Left ventricle myocardium inferior (tissue), 1 donor: Measurements from ENCODE around the gene ENKUR. TPM values are rescaled to one million over a fixed set of nuclear protein-coding genes. Genes with fewer than 3 reads are reported as not detected.
"Not testable (repeated sequence)": the region's sequence is repeated elsewhere in the genome, so short reads cannot be mapped to it uniquely, and the experiment has no call there.

Experiments used
- DNase-seq: peaks from one replicate; pipeline ENCODE4 v3.0.0-alpha.2; 2020
- H3K27ac ChIP-seq: fragments of 200-600 bp; replicated peaks from 2 replicates; pipeline ENCODE4 v1.8.0; 2021
- H3K27me3 ChIP-seq: fragments of 200-600 bp; 2 replicates; pipeline ENCODE4 v1.8.0; 2021; ENCODE audit warnings: low read depth
- H3K36me3 ChIP-seq: fragments of 200-600 bp; 2 replicates; pipeline ENCODE4 v1.8.0; 2021
- H3K4me1 ChIP-seq: fragments of 200-600 bp; 2 replicates; pipeline ENCODE4 v1.8.0; 2021
- H3K4me3 ChIP-seq: fragments of 200-600 bp; 2 replicates; pipeline ENCODE4 v1.8.0; 2021; ENCODE audit warnings: mild to moderate bottlenecking, moderate library complexity
- H3K9me3 ChIP-seq: fragments of 200-600 bp; replicated peaks from 2 replicates; pipeline ENCODE4 v1.8.0; 2021
- intact Hi-C: fragments of 100-400 bp; cut with micrococcal nuclease; formaldehyde crosslinking; loops from one replicate; pipeline ENCODE4 v1.11.0; 2022
- total RNA-seq: library from RNA; stranded (reverse); fragmentation: NEBNext Ultra II Directional; extraction: Animal tissue kit (Norgen Biotek cat#: 25700); gene quantifications from one replicate; pipeline ENCODE4 v1.2.1, GENCODE V29; 2021
- TF ChIP-seq, protein P1 (sequence below): fragments of 200-600 bp; IDR thresholded peaks from 2 replicates; pipeline ENCODE4 v1.8.0; 2021; ENCODE audit warnings: antibody characterized with exemption, mild to moderate bottlenecking, borderline replicate concordance
- donor health status: DM: no; HTN: yes; CAD: no; lungs with severe emphysema.

Gene ENKUR
- total RNA-seq, 1 donor from 2014 or later: not detected

DNA sequence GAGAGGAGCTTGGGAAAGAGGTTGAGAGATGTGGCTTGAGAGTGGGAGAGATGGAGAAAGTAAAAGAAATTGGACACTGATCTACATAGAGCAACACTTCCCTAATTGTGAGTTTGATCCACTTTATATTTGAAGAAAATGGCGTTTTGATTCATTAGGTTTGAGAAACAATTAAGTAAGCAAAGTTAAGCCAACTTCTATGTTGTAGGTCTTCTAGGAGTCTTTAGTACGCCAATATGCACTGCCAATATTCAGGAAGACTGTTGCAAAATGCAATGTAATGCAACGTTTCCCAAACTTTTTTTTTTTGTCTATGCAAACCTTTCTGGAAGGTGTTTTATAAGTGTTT is 56.6 kb downstream of the ENKUR start:
- Histone ChIP-seq H3K9me3 (no peaks in the 10 kb centered on the region), H3K27me3 (no peaks in the 10 kb centered on the region), H3K4me3 (peak overlapping the region; percentile 20), H3K4me1 (peaks cover 26% of the 10 kb centered on the region), H3K36me3 (no peaks in the 10 kb centered on the region), H3K27ac (peak overlapping the region; percentile 84)
- intact Hi-C loops: no loop called here
- no peak for DNase-seq
- TF ChIP-seq, protein P1, sequence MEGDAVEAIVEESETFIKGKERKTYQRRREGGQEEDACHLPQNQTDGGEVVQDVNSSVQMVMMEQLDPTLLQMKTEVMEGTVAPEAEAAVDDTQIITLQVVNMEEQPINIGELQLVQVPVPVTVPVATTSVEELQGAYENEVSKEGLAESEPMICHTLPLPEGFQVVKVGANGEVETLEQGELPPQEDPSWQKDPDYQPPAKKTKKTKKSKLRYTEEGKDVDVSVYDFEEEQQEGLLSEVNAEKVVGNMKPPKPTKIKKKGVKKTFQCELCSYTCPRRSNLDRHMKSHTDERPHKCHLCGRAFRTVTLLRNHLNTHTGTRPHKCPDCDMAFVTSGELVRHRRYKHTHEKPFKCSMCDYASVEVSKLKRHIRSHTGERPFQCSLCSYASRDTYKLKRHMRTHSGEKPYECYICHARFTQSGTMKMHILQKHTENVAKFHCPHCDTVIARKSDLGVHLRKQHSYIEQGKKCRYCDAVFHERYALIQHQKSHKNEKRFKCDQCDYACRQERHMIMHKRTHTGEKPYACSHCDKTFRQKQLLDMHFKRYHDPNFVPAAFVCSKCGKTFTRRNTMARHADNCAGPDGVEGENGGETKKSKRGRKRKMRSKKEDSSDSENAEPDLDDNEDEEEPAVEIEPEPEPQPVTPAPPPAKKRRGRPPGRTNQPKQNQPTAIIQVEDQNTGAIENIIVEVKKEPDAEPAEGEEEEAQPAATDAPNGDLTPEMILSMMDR: no peak

DNA sequence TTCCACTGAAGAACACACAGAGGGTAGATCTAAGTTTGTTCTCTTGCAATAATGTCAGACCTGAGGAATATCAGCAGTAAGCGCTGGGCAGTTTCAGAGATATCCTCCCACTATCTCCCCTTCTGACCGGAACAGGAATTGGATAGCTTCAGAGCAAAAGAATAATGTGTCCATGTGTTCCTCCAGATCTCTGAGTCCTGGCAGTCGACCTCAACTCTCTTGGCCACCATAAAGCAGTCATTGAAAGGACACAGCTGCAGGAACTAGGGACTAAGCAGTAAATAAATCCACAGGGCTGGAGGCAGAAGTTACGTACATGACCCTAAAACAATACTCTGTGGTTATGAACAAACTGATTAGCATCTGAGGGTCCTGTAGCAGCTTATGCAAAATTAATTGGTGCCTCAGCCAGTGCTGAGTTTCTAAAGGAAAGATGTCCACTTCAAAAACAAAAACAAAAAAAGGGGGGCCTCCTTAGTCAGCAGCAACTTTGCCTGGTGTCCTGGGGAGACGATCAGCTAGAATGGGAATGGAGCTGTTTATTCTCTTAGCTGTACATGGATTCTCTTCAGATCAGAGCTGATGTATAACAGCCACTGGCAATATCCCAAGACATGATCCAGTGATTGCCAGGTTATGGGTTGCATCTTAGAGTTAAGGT is 57.1 kb downstream of the ENKUR start:
- peak; percentile 29 for DNase-seq
- intact Hi-C loops: no loop called here
- Histone ChIP-seq H3K27me3 (no peaks in the 10 kb centered on the region), H3K4me1 (peaks cover 26% of the 10 kb centered on the region), H3K27ac (peak overlapping the region; percentile 84), H3K4me3 (peak overlapping the region; percentile 20), H3K9me3 (no peaks in the 10 kb centered on the region), H3K36me3 (no peaks in the 10 kb centered on the region)
- TF ChIP-seq, protein P1: peak; percentile 25

DNA sequence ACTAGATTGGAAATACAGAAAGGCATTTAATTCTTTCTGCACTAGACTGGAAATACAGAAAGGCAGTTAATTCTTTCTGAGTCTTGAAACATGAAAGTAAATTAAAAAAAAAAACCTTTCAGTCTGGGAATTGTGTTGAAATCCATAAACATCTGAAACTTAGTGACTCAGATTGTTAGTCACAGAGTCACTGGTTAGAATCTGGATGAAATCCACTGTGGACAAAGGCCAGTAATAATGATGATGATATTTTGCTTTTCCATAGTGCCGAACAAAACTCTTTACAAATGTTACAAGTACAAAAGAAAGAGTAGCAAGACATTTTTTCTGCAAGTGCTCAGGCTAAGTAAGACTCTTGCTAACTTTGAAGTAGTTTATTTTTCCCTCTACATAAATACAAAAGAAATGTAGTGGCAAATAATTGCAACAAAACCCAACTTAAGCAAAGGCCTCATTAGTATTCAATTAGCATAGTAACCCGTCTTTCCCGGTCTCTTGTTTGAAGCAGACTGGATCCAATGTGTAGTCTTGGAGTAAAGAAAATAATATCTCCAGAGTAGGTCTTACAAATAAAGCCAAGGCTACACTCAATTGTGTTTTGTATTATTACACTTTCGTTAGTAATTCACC is 57.8 kb downstream of the ENKUR start:
- Histone ChIP-seq H3K27me3 (no peaks in the 10 kb centered on the region), H3K4me1 (peaks cover 29% of the 10 kb centered on the region), H3K9me3 (no peaks in the 10 kb centered on the region), H3K27ac (peak overlapping the region; percentile 84), H3K4me3 (no peak overlapping the region), H3K36me3 (no peaks in the 10 kb centered on the region)
- TF ChIP-seq, protein P1: no peak
- intact Hi-C loops: no loop called here
- DNase-seq: no peak

DNA sequence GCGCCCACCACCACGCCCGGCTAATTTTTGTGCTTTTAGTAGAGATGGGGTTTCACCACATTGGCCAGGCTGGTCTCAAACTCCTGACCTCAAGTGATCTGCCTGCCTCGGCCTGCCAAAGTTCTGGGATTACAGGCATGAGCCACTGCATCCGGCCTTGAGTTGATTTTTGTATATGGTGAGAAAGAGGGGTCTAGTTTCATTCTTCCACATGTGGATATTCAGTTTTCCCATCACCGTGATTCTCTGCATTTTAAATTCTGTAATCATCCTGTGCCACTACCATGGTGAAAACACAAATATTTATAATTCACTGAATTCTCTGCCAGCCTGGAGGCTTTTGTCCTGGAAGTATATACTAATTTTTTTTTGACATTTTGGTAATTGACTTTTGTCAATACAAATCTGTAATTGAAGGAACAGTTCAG is 58.3 kb downstream of the ENKUR start:
- intact Hi-C loops, H3K4me3 ChIP-seq: not testable (repeated sequence)

DNA sequence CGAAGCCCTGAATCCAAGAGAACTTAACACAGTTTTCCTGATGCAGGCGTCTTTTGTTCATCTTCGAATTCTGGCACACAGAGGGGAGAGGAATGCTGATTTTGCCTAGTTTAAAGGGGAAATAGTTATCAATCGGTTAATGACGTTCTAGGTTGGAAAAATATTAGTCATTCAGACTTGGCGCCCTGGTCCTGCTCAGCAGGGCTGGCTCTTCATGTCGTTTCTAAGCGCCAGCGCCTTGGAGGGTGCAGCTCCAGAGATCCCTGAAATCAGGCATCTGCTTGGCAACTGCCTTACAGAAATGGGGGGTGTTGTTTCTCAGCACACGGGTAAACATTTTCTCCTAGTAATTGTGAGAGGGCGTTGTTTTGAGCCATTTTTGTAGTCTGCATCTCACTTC is 62.3 kb downstream of the ENKUR start:
- Histone ChIP-seq H3K36me3 (no peaks in the 10 kb centered on the region), H3K27me3 (no peaks in the 10 kb centered on the region), H3K9me3 (no peaks in the 10 kb centered on the region), H3K4me1 (peaks cover 40% of the 10 kb centered on the region), H3K4me3 (peak overlapping the region; percentile 78), H3K27ac (peak overlapping the region; percentile 89)
- intact Hi-C loops: no loop called here
- no peak for DNase-seq
- TF ChIP-seq, protein P1: no peak

More for the DNA sequence above, 58.3 kb downstream of the ENKUR start:
- not testable (repeated sequence) for H3K27me3 ChIP-seq, H3K36me3 ChIP-seq, DNase-seq, H3K9me3 ChIP-seq
- H3K27ac ChIP-seq: peak overlapping the region; percentile 84
- peaks cover 29% of the 10 kb centered on the region for H3K4me1 ChIP-seq
